HepG2 (cell line): ENCODE results near the gene TFF1. TPM values are rescaled to one million over a fixed set of nuclear protein-coding genes. Genes with fewer than 3 reads are reported as not detected.

Experiments
- ATAC-seq: fragments of 200-7000 bp; cut with Tn5 transposase; 3 replicates; pipeline ENCODE4 v1.9.1; 2020; ENCODE audit warnings: mild to moderate bottlenecking, moderate library complexity
- BruUV-seq: library from RNA; stranded (reverse); fragments of 400-500 nt; replicated peaks from 2 replicates; lab custom pipeline; 2021; lab: Mats Ljungman, UMichigan
- CTCF ChIA-PET: fragments of 300-600 bp; formaldehyde crosslinking; extraction: SDS; loops from one replicate; lab custom pipeline; 2021; ENCODE audit warnings: low total read pairs, inconsistent platforms, low intra/inter-chr PET ratio; lab: Yijun Ruan, JAX
- POLR2A ChIA-PET: fragments of 350-600 bp; sonication (Branson Sonifier 250); formaldehyde crosslinking; loops from one replicate; lab custom pipeline; 2020; ENCODE audit warnings: antibody characterized with exemption, inconsistent platforms; lab: Yijun Ruan, JAX
- DNase-seq: peaks from one replicate; pipeline ENCODE4 v3.0.0-alpha.2; 2015; ENCODE audit warnings: low spot score
- FAIRE-seq: peaks from 3 replicates; lab custom pipeline; 2011; peaks lifted over from hg19 to GRCh38; lab: Jason Lieb, UNC
- H2AFZ ChIP-seq: one replicate; pipeline ENCODE4 v1.6.1; 2011; ENCODE audit warnings: low read length, inconsistent platforms
- H3K27ac ChIP-seq: fragments of 300-600 bp; 3 replicates; pipeline ENCODE4 v1.8.0; 2011; ENCODE audit warnings: mixed run types, mild to moderate bottlenecking, mixed read lengths, low read length, inconsistent platforms; ENCODE audit not compliant: insufficient read depth; ENCODE audit errors: extremely low read length
- H3K27me3 ChIP-seq, 2 experiments: fragments of 200-600 bp in 1 of 2; 2 replicates in 1 of 2; 3 replicates in 1 of 2; pipeline versions ENCODE4 v1.6.0 to v1.8.0; 2011; ENCODE audit warnings: low read length in 2 of 2, mild to moderate bottlenecking in 2 of 2, moderate library complexity in 2 of 2, inconsistent platforms in 1 of 2; ENCODE audit not compliant: insufficient read depth in 2 of 2, control insufficient read depth in 1 of 2
- H3K36me3 ChIP-seq, 2 experiments: fragments of 200-600 bp in 1 of 2; replicated peaks in 1 of 2; 2 replicates in 1 of 2; 3 replicates in 1 of 2; pipeline versions ENCODE4 v1.5.1 to v1.8.0; 2011; ENCODE audit warnings: low read length in 2 of 2, inconsistent platforms in 1 of 2; ENCODE audit not compliant: insufficient read depth in 2 of 2, control insufficient read depth in 1 of 2
- H3K4me1 ChIP-seq: 2 replicates; pipeline ENCODE4 v1.5.1; 2012; ENCODE audit warnings: low read length, inconsistent platforms; ENCODE audit not compliant: insufficient read depth
- H3K4me2 ChIP-seq: 2 replicates; pipeline ENCODE4 v1.6.0; 2011; ENCODE audit warnings: low read depth, low read length, inconsistent platforms
- H3K4me3 ChIP-seq, 3 experiments: fragments of 200-600 bp in 1 of 3; sonication (generic), shearing (Covaris generic) in 1 of 3; replicated peaks in 1 of 3; 2 replicates each; pipeline ENCODE4 v1.5.1; 2011 to 2016; ENCODE audit warnings: low read length in 3 of 3, inconsistent platforms in 2 of 3, low read depth in 2 of 3, mild to moderate bottlenecking in 2 of 3, control low read depth in 1 of 3, mixed read lengths in 1 of 3; ENCODE audit not compliant: insufficient read depth in 1 of 3
- H3K79me2 ChIP-seq: one replicate; pipeline ENCODE4 v1.6.1; 2011; ENCODE audit warnings: low read length, inconsistent platforms; ENCODE audit not compliant: insufficient read depth
- H3K9ac ChIP-seq: 2 replicates; pipeline ENCODE4 v1.6.0; 2011; ENCODE audit warnings: mild to moderate bottlenecking, low read depth, low read length, inconsistent platforms; ENCODE audit not compliant: insufficient read depth
- H3K9me3 ChIP-seq: 2 replicates; pipeline ENCODE4 v1.5.1; 2012; ENCODE audit warnings: mild to moderate bottlenecking, low read length
- H4K20me1 ChIP-seq: 2 replicates; pipeline ENCODE4 v1.6.0; 2011; ENCODE audit warnings: inconsistent platforms, mild to moderate bottlenecking, low read length, moderate library complexity; ENCODE audit not compliant: insufficient read depth
- LRRFIP1 ChIP-seq: sonication (generic); formaldehyde crosslinking; conservative IDR thresholded peaks from 2 replicates; pipeline ENCODE4 v1.4.0; 2020; ENCODE audit warnings: missing genetic modification reagents
- RFX5 ChIP-seq: IDR thresholded peaks from 2 replicates; pipeline ENCODE4 v1.6.1; 2011; ENCODE audit warnings: low read depth, low read length, improper control_type of control experiment
- SIN3B ChIP-seq: fragments of 150-350 bp; IDR thresholded peaks from 2 replicates; pipeline ENCODE4 v1.6.1; 2014; ENCODE audit warnings: low read length
- SNAI1 ChIP-seq: sonication (generic); formaldehyde crosslinking; IDR thresholded peaks from 2 replicates; pipeline ENCODE4 v1.5.0; 2020; ENCODE audit warnings: mild to moderate bottlenecking, missing genetic modification reagents, borderline replicate concordance
- ZBTB21 ChIP-seq: sonication (generic); formaldehyde crosslinking; IDR thresholded peaks from 2 replicates; pipeline ENCODE4 v1.4.0; 2020; ENCODE audit warnings: missing genetic modification reagents
- ZBTB44 ChIP-seq: sonication (generic); formaldehyde crosslinking; IDR thresholded peaks from 2 replicates; pipeline ENCODE4 v1.4.0; 2020; ENCODE audit warnings: missing genetic modification reagents
- ZBTB49 ChIP-seq: sonication (generic); formaldehyde crosslinking; IDR thresholded peaks from 2 replicates; pipeline ENCODE4 v1.4.0; 2020; ENCODE audit warnings: missing genetic modification reagents, borderline replicate concordance
- ZNF549 ChIP-seq: sonication (generic); formaldehyde crosslinking; IDR thresholded peaks from 2 replicates; pipeline ENCODE4 v1.5.0; 2020; ENCODE audit warnings: missing genetic modification reagents
- ZNF644 ChIP-seq: IDR thresholded peaks from 2 replicates; pipeline ENCODE4 v1.6.1; 2016; ENCODE audit warnings: low read depth
- WGBS: methylation state at CpG from one replicate; pipeline ENCODE4 v1.1.6; 2017; ENCODE audit warnings: low lambda C conversion rate; 5-methylcytosine and 5-hydroxymethylcytosine counted together
- in situ Hi-C: cut with HindIII; loops from 2 replicates; pipeline ENCODE4 v1.10.0; 2017; ENCODE audit warnings: low pct_unique_long_range_greater_than_20kb; ENCODE audit not compliant: extremely low pct_ligation_motif_present
- intact Hi-C: fragments of 100-400 bp; cut with micrococcal nuclease; formaldehyde crosslinking; loops from one replicate; pipeline ENCODE4 v1.10.0; 2022; ENCODE audit not compliant: unreplicated experiment
- polyA plus RNA-seq, 8 experiments: library from polyadenylated mRNA; depleted of rRNA in 3 of 8; stranded (reverse) in 7 of 8; unstranded in 1 of 8; fragments of >200 nt; fragmentation: Illumina TruSeq in 4 of 8; extraction: Trizol in 4 of 8; gene quantifications; 2 replicates each; pipeline versions ENCODE4 v1.2.1 to v1.2.3, GENCODE V29; 2011 to 2016; ENCODE audit warnings: low read depth in 4 of 8, missing spikeins in 1 of 8, mixed read lengths in 1 of 8; ENCODE audit not compliant: insufficient read depth in 1 of 8
- total RNA-seq, 5 experiments: library from RNA; depleted of rRNA; stranded (reverse); fragments of >200 nt; fragmentation: Illumina TruSeq; extraction: Trizol; gene quantifications; 2 replicates each; pipeline ENCODE4 v1.2.3, GENCODE V29; 2016; ENCODE audit warnings: low read depth in 1 of 5
- TF ChIP-seq, protein P1 (sequence below): sonication (generic); formaldehyde crosslinking; IDR thresholded peaks from 2 replicates; pipeline ENCODE4 v1.4.0; 2020; ENCODE audit warnings: missing genetic modification reagents
- TF ChIP-seq, protein P2 (sequence below): sonication (generic); formaldehyde crosslinking; IDR thresholded peaks from 2 replicates; pipeline ENCODE4 v1.4.0; 2020; ENCODE audit warnings: missing genetic modification reagents

TFF1 gene
- total and polyA plus RNA-seq, 2 of the 13 experiments (the other 11 are each of a cell fraction or from before 2014, with no cell fraction given), result 0.24 to 19.4 TPM

- 85% methylated on average over 7 of the region's 7 CpGs for WGBS
- intact Hi-C loops (no loop called here), in situ Hi-C loops (no loop called here)
- DNase-seq (no peak), ATAC-seq (no peak), FAIRE-seq (no peak)
- Histone ChIP-seq H3K4me3 (no peak overlapping the region), H3K9me3 (no peaks in the 10 kb centered on the region), H3K79me2 (no peaks in the 10 kb centered on the region), H3K4me1 (no peaks in the 10 kb centered on the region), H3K27ac (no peak overlapping the region), H2AFZ (no peak overlapping the region), H3K27me3 (peaks cover 0 to 1% of the 10 kb centered on the region in 2 experiments; a peak in 1 of 5 replicates), H3K36me3 (no peaks in the 10 kb centered on the region), H3K4me2 (no peak overlapping the region), H3K9ac (no peak overlapping the region), H4K20me1 (no peaks in the 10 kb centered on the region)
- no TSS peak for BruUV-seq
- ChIA-PET POLR2A (no interaction called here), CTCF (interaction anchor here (0.6 kb wide), 1 partner anchor 52 kb away, joined by 3 read pairs; no protein-coding TSS in a partner anchor)
- TF ChIP-seq ZBTB49, result no peak
- TF ChIP-seq RFX5, result no peak
- no peak for TF ChIP-seq ZBTB44
- TF ChIP-seq ZNF644, result no peak
- TF ChIP-seq SIN3B, result no peak
- TF ChIP-seq, protein P1, sequence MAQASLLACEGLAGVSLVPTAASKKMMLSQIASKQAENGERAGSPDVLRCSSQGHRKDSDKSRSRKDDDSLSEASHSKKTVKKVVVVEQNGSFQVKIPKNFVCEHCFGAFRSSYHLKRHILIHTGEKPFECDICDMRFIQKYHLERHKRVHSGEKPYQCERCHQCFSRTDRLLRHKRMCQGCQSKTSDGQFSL (CRISPR knock-in tag), result no peak
- TF ChIP-seq LRRFIP1 (CRISPR knock-in tag), result no peak
- TF ChIP-seq, protein P2, sequence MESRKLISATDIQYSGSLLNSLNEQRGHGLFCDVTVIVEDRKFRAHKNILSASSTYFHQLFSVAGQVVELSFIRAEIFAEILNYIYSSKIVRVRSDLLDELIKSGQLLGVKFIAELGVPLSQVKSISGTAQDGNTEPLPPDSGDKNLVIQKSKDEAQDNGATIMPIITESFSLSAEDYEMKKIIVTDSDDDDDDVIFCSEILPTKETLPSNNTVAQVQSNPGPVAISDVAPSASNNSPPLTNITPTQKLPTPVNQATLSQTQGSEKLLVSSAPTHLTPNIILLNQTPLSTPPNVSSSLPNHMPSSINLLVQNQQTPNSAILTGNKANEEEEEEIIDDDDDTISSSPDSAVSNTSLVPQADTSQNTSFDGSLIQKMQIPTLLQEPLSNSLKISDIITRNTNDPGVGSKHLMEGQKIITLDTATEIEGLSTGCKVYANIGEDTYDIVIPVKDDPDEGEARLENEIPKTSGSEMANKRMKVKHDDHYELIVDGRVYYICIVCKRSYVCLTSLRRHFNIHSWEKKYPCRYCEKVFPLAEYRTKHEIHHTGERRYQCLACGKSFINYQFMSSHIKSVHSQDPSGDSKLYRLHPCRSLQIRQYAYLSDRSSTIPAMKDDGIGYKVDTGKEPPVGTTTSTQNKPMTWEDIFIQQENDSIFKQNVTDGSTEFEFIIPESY (CRISPR knock-in tag), result no peak
- TF ChIP-seq SNAI1 (CRISPR knock-in tag), result no peak
- TF ChIP-seq ZNF549 (CRISPR knock-in tag), result no peak
- TF ChIP-seq ZBTB21, result no peak
Measured at GRCh38 chr21:42374457-42374856, 8.1 kb upstream of the TFF1 start.
